Skeletal muscle cell (primary cell): ENCODE results near the gene FHIP2A.
"Not testable (repeated sequence)": the region's sequence is repeated elsewhere in the genome, so short reads cannot be mapped to it uniquely, and the experiment has no call there.

ENCODE experiments used
- DNase-seq: peaks from one replicate; pipeline ENCODE4 v3.0.0-alpha.2; 2010; ENCODE audit warnings: low read depth
- H3K4me3 ChIP-seq: 2 replicates; pipeline ENCODE4 v1.5.1; 2011; ENCODE audit warnings: low read depth, mild to moderate bottlenecking, control low read depth, low read length, moderate library complexity

Gene FHIP2A

DNA sequence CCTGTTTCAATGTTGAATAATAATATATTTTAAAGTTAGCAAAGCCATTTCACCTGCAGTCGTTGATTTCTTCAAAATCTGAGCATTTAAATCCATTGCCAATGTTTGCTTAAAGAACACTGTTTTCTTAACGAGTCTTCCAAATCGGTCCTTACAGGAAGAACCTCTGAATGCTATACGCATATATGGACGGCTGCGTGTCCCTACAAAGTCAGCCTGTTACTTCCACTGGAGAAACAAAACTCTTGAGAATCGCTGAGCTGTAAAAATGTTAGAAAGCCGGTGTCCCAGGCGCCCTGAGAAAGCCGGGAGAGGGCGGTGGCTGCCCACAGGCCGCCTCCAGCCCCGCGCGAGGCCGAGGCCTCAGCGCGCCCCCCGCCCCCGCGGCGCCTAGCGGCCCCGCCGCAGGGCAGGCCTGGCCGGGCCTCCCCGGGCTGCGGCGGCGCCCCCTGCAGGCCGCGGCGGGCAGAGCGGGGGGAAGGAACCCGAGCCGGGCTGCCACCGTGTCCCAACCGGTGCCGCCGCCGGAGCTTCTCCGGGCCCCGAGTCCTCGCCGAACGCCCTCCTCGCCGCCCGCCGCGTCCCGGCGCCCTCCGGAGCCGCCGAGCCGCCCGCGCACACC is at the start of gene FHIP2A:
FHIP2A (plus strand) TSS at position 488 of the 622 bp plus-strand sequence. CDS start 299 bp downstream, outside the sequence.
- peak; percentile 20 for DNase-seq
- peak within 1 kb of the TSS; percentile 77 for H3K4me3 ChIP-seq

DNA sequence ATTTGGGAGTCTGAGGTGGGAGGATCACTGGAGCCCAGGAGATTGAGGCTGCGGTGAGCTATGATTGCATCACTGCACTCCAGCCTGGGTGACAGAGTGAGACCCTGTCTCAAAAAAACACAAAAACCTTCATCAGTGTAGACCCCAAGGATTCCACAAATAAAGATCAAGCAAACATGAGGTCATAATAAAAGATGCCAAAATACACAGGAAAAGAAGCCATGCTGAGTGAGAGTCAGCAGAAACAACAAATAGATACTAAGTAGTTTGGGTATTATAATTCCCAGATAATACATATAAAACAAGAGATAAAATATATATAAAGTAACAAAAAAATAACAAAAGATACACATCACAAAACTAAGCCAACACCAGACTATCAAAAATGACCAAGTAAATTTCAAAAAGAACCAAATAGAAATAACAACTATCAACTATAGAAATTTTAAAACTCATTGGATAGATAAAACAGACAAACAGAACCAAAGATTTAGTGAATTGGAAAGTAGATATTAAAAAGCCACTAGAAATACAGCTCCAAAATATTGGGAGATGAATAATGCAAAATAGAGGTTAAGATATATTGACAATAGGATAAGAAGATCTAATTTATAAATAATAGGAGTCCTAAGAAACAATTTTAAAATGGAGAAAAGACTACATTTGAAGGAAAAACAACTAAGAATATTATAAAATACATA is 48.9 kb upstream of the FHIP2A start:
- H3K4me3 ChIP-seq: no peak overlapping the region
- DNase-seq: no peak

GRCh38 chr10:114773197-114773532 is 48.4 kb upstream of the FHIP2A start:
- no peak overlapping the region for H3K4me3 ChIP-seq
- DNase-seq: no peak

- DNase-seq, H3K4me3 ChIP-seq: not testable (repeated sequence)
These were observed 46.5 kb upstream of the FHIP2A start for GRCh38 chr10:114775082-114775481.

GRCh38 chr10:114777415-114777814 is 44.2 kb upstream of the FHIP2A start:
- no peak for DNase-seq

GRCh38 chr10:114779803-114780576 is 41.6 kb upstream of the FHIP2A start:
- DNase-seq: peak; percentile 67
- H3K4me3 ChIP-seq: no peak overlapping the region

More at GRCh38 chr10:114777415-114777814, 44.2 kb upstream of the FHIP2A start:
- H3K4me3 ChIP-seq: no peak overlapping the region

GRCh38 chr10:114780577-114781184 is 40.9 kb upstream of the FHIP2A start:
- H3K4me3 ChIP-seq: no peak overlapping the region
- DNase-seq: no peak

GRCh38 chr10:114782666-114783065 is 38.9 kb upstream of the FHIP2A start:
- no peak for DNase-seq

DNA sequence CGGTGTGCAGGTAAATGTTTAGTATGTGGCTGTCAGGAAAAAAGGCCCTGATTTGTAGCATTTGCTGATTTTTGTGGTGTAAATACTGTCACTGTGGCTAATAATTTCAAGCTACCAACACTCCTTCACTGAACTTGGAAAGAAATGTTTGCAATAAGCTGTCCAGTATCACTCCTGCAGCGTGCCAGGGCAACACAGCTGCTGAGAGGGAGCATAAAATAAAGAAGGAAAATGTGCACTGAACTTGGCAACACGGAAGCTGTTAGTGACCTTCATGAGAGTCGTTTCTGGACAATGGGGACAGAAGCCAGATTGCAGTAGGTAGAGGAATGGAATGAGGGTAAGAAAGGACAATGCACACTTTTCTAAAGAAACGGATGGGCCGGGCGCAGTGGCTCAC is 37.9 kb upstream of the FHIP2A start:
- DNase-seq: no peak
- no peak overlapping the region for H3K4me3 ChIP-seq

More at GRCh38 chr10:114782666-114783065, 38.9 kb upstream of the FHIP2A start:
- H3K4me3 ChIP-seq: no peak overlapping the region

- DNase-seq: peak; percentile 23
- not testable (repeated sequence) for H3K4me3 ChIP-seq
These were observed 35.1 kb upstream of the FHIP2A start for GRCh38 chr10:114786492-114786891.

GRCh38 chr10:114787131-114787530 is 34.4 kb upstream of the FHIP2A start:
- H3K4me3 ChIP-seq, DNase-seq: not testable (repeated sequence)

- no peak for DNase-seq
- H3K4me3 ChIP-seq: no peak overlapping the region
These were observed 29.8 kb upstream of the FHIP2A start for GRCh38 chr10:114791768-114792167.

DNA sequence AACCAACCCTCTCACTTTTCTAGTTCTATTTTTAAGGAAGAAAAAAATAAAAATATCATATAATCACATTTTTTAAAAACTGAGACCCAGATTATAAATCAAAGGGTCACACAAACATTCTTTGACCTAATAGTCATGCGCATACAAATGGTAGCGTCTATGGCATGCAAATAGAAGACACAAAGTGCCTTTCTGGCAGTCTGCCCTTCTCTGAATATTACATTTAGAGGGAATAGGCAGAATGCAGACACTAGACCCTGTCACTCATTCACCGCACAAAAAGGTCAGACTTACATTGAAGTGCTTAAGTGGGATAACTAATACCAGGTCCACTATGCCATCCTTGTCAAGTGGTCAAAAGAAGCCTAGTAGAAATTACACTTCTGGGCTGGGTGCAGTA is 26.5 kb upstream of the FHIP2A start:
- H3K4me3 ChIP-seq: no peak overlapping the region
- no peak for DNase-seq

DNA sequence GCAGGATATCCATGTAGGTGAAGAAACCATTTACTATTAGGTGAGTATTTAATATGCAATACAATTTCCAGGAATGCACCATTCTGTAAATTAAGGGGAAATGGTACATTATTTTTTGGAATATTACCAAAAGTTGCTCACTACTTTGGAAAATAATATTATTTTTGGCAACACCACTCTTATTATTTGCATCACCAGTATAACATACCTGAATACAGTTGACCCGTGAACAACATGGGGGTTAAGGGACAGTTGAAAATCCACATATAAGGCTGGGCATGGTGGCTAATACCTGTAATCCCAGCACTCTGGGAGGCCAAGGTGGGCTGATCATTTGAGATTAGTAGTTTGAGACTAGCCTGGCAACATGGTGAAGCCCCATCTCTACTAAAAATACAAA is 21.2 kb upstream of the FHIP2A start:
- H3K4me3 ChIP-seq: no peak overlapping the region
- DNase-seq: no peak

- no peak overlapping the region for H3K4me3 ChIP-seq
- no peak for DNase-seq
These were observed 20.2 kb upstream of the FHIP2A start for GRCh38 chr10:114801411-114801813.

GRCh38 chr10:114802177-114802576 is 19.4 kb upstream of the FHIP2A start:
- H3K4me3 ChIP-seq: no peak overlapping the region
- DNase-seq: no peak

GRCh38 chr10:114806562-114807391 is 14.8 kb upstream of the FHIP2A start:
- DNase-seq: no peak
- H3K4me3 ChIP-seq: no peak overlapping the region

DNA sequence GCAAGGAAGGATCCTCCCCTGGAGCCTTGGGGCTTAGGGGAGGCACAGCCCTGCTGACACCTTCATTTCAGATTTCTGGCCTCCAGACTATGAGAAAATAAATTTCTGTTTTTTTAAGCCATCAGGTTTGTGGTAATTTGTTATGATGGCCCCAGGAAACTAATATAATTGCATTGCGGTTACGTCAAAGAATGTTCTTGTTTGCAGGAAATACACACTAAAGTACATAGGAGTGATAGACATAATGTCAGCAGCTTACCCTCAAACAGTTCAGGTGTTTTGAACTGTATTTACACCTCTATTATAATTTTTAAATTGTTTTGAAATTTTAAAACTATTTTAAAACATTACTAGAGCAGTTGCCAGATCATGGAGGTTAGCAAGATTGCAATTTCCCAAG is 12.6 kb upstream of the FHIP2A start:
- H3K4me3 ChIP-seq: no peak overlapping the region
- DNase-seq: no peak

GRCh38 chr10:114810926-114811325 is 10.7 kb upstream of the FHIP2A start:
- DNase-seq: no peak
- H3K4me3 ChIP-seq: no peak overlapping the region
